ENCODE data around the gene PRKRA. TPM values are rescaled to one million over a fixed set of nuclear protein-coding genes. Genes with fewer than 3 reads are reported as not detected.

PRKRA gene
- total and polyA plus RNA-seq, 2 of the 13 experiments (the other 11 are each of a cell fraction or from before 2014, with no cell fraction given), result 53.1 to 74.7 TPM

DNA sequence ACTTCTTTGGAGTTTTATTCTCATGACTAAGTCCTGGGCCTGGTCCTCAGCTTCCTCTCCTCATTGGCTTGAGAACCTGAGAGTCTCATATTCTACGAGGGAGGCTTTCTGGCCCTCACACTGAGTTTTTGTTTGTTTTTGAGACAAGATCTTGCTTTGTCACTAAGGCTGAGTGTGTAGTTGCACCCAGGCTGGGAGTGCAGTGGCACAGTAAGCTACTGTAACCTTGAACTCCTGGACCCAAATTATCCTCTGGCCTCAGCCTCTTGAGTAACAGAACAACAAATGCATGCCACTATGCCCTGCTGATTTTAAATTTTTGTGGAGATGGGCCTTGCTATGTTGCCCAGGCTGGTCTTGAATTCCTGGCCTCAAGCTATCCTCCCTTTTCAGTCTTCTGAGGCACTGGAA lies 22.6 kb downstream of the PRKRA start (continued):
- TF ChIP-seq, protein P1, sequence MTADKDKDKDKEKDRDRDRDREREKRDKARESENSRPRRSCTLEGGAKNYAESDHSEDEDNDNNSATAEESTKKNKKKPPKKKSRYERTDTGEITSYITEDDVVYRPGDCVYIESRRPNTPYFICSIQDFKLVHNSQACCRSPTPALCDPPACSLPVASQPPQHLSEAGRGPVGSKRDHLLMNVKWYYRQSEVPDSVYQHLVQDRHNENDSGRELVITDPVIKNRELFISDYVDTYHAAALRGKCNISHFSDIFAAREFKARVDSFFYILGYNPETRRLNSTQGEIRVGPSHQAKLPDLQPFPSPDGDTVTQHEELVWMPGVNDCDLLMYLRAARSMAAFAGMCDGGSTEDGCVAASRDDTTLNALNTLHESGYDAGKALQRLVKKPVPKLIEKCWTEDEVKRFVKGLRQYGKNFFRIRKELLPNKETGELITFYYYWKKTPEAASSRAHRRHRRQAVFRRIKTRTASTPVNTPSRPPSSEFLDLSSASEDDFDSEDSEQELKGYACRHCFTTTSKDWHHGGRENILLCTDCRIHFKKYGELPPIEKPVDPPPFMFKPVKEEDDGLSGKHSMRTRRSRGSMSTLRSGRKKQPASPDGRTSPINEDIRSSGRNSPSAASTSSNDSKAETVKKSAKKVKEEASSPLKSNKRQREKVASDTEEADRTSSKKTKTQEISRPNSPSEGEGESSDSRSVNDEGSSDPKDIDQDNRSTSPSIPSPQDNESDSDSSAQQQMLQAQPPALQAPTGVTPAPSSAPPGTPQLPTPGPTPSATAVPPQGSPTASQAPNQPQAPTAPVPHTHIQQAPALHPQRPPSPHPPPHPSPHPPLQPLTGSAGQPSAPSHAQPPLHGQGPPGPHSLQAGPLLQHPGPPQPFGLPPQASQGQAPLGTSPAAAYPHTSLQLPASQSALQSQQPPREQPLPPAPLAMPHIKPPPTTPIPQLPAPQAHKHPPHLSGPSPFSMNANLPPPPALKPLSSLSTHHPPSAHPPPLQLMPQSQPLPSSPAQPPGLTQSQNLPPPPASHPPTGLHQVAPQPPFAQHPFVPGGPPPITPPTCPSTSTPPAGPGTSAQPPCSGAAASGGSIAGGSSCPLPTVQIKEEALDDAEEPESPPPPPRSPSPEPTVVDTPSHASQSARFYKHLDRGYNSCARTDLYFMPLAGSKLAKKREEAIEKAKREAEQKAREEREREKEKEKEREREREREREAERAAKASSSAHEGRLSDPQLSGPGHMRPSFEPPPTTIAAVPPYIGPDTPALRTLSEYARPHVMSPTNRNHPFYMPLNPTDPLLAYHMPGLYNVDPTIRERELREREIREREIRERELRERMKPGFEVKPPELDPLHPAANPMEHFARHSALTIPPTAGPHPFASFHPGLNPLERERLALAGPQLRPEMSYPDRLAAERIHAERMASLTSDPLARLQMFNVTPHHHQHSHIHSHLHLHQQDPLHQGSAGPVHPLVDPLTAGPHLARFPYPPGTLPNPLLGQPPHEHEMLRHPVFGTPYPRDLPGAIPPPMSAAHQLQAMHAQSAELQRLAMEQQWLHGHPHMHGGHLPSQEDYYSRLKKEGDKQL (CRISPR knock-in tag; IDR thresholded peaks at IDR 0.05; ENCODE audit: low read depth), result 0 out of 2 replicates have a peak, but pooled peaks have one; percentile 56
- TF ChIP-seq MLLT10 (CRISPR knock-in tag; IDR thresholded peaks at IDR 0.05) (no peak), ZNF383 (CRISPR knock-in tag; IDR thresholded peaks at IDR 0.05; ENCODE audit: borderline replicate concordance) (no peak), NR2F6 (IDR thresholded peaks at IDR 0.05) (0 out of 2 replicates have a peak, but pooled peaks have one; percentile 39), NR2F6 (CRISPR knock-in tag; IDR thresholded peaks at IDR 0.05) (peak; percentile 65), STAT5B (CRISPR knock-in tag; IDR thresholded peaks at IDR 0.05) (no peak), KDM2A (CRISPR knock-in tag; IDR thresholded peaks at IDR 0.05; ENCODE audit: borderline replicate concordance, low read depth) (no peak), ZNF430 (CRISPR knock-in tag; IDR thresholded peaks at IDR 0.05) (peak; percentile 73; the same call in 1 of the 2 replicates), SALL1 (CRISPR knock-in tag; IDR thresholded peaks at IDR 0.05) (peak; percentile 95), ZSCAN9 (CRISPR knock-in tag; IDR thresholded peaks at IDR 0.05; ENCODE audit: borderline replicate concordance) (peak; percentile 45; the same call in 1 of the 2 replicates), MATR3 (CRISPR knock-in tag; IDR thresholded peaks at IDR 0.05) (no peak), CEBPB (IDR thresholded peaks at IDR 0.05; ENCODE audit: borderline replicate concordance, low read depth, low read length) (peak; percentile 67; the same call in 1 of the 2 replicates), POGZ (CRISPR knock-in tag; IDR thresholded peaks at IDR 0.05) (peak; percentile 76; the same call in 1 of the 2 replicates), ZFY (CRISPR knock-in tag; IDR thresholded peaks at IDR 0.05) (peak; percentile 34), NONO (IDR thresholded peaks at IDR 0.05) (no peak), NONO (CRISPR knock-in tag; conservative IDR thresholded peaks at IDR 0.05) (peak; percentile 64; the same call in 1 of the 2 replicates), ZNF629 (CRISPR knock-in tag; conservative IDR thresholded peaks at IDR 0.05) (0 out of 2 replicates have a peak, but pooled peaks have one; percentile 18), EED (CRISPR knock-in tag; IDR thresholded peaks at IDR 0.05) (no peak), KAT7 (CRISPR knock-in tag; IDR thresholded peaks at IDR 0.05; ENCODE audit: borderline replicate concordance) (peak; percentile 58; the same call in 1 of the 2 replicates)
- TF ChIP-seq, protein P2, sequence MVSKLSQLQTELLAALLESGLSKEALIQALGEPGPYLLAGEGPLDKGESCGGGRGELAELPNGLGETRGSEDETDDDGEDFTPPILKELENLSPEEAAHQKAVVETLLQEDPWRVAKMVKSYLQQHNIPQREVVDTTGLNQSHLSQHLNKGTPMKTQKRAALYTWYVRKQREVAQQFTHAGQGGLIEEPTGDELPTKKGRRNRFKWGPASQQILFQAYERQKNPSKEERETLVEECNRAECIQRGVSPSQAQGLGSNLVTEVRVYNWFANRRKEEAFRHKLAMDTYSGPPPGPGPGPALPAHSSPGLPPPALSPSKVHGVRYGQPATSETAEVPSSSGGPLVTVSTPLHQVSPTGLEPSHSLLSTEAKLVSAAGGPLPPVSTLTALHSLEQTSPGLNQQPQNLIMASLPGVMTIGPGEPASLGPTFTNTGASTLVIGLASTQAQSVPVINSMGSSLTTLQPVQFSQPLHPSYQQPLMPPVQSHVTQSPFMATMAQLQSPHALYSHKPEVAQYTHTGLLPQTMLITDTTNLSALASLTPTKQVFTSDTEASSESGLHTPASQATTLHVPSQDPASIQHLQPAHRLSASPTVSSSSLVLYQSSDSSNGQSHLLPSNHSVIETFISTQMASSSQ (IDR thresholded peaks at IDR 0.05; ENCODE audit: low read depth), result 0 out of 2 replicates have a peak, but pooled peaks have one; percentile 21
- TF ChIP-seq, protein P2 (CRISPR knock-in tag; IDR thresholded peaks at IDR 0.05; ENCODE audit: borderline replicate concordance), result peak; percentile 38; the same call in 1 of the 2 replicates
- TF ChIP-seq, protein P3, sequence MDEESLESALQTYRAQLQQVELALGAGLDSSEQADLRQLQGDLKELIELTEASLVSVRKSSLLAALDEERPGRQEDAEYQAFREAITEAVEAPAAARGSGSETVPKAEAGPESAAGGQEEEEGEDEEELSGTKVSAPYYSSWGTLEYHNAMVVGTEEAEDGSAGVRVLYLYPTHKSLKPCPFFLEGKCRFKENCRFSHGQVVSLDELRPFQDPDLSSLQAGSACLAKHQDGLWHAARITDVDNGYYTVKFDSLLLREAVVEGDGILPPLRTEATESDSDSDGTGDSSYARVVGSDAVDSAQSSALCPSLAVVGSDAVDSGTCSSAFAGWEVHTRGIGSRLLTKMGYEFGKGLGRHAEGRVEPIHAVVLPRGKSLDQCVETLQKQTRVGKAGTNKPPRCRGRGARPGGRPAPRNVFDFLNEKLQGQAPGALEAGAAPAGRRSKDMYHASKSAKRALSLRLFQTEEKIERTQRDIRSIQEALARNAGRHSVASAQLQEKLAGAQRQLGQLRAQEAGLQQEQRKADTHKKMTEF (CRISPR knock-in tag; IDR thresholded peaks at IDR 0.05), result peak; percentile 78
